Fibroblast of upper back skin (primary cell): ENCODE data around the gene LYZL2.

Experiments
- DNase-seq: peaks from one replicate; pipeline ENCODE4 v3.0.0-alpha.2; 2013

The LYZL2 gene

DNA sequence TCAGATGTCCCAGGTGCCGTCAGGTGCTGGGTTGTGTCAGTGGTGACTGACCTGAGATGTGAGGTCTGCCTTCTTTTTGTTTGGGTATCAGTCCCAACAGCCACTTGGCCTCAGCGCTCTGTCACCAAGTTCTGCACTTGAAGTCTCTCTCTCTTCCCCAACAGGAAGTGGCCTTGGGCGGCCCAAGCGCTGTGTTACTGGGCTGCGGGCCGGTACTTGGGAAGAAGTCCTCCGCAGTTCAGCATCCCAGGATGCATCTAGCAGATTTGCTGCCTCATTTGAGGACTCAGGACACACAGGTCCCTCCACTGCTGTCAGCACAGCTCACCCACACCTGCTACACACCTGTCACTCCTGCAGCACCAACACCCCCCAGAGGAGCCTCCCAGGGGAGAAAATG lies 40.1 kb downstream of the LYZL2 start:
- DNase-seq, result no peak

DNA sequence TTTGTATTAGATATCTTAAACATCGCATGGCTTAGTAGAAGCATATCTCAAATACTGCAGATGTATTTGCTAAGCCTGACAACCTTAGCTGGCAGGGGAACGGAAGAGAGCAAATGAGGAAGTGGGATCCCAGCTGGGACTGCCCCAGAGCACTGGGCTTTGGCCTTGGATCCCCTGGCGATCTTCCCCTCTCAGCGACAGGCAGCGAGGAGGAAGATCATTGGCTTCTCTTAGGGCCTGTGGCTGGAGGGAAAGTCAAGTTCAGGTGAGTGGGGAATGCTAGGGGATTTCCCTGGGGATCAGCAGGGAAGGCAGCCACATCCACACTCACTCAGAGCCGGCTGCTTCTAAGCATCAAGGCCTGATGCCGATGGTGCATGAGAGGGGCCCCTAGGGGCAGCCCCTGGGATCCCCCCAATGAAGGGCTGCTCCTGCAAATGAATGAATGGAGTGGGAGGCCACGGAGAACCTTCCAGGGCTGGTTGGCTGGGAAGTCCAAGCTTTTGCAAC lies 42.0 kb downstream of the LYZL2 start:
- DNase-seq, result no peak

DNA sequence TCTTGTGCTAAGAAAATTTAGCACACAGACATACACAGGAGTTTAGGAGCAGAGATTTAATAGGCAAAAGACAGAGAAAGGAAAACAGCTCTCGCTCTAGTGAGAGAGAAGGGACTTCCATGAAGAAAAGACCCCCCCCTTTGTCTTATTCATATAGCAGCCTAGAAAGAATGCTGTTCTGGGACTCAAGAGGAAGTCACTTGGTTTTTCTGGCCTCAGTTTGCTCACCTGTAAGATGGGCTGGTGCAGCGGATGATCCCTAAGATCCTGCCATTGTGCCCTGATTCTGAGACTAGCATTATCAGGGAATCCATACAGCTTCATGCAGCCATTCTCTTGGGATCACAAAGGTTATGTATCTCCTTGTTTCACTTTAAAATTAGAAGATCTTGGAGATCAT lies 42.7 kb downstream of the LYZL2 start:
- DNase-seq, result no peak

DNA sequence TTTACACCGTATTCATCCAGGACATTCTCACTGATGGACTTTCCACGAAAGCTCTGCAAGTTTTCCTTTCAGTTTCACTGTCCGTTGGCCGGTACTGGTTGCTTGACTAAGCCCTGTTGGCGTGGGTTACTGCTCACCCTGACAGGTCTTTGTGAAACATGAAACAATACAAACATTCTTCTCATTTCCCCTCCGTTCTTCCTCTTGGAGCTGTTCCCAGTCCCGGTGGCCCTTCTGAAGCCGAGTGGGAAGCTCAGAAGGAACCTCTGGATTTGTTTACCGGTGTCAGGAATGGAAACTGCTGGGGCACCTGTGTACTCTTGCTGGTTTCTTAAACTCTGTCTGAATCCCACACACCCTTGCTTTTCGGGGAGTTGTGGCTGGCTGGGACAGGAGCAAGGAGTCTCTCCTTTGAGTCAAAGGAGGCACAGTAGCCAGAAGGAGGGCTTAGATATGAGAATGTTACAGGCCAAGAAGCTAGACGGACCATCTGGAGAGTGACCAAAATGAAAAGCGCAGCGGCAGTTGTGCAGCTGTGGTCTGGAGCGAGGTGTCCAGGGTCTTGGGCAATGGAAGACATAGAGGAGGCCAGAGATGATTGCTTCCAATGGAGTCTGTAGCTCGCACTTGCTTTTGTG lies 45.7 kb downstream of the LYZL2 start:
- peak; percentile 65 for DNase-seq

DNA sequence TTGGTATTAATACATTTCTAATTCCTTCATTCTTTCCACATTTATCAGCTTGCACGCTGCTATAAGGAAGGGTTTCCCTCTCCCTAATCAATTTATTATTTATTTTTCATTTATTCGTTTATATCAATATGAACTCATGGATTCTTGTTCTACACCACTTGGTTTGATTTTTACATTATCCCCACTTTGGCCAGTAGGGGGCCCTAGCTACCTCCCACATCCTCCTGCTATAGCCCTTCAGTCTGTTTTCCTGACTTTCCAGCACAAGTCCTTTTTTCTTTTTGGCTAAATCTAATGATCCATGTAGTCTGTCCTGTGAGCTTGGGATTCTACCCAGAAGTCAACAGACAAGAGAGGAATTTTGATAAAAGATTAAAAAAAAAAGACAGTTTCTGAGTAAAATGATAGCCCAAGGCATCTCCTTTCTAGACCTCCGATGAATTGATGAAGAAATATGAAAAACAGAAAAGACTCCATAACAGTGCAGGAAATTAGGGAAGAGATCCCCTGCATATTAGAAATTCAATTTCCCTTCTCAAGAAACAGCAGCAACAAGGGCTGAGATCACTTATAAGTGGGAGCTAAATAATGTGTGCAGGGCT lies 47.7 kb downstream of the LYZL2 start:
- peak; percentile 50 for DNase-seq

DNA sequence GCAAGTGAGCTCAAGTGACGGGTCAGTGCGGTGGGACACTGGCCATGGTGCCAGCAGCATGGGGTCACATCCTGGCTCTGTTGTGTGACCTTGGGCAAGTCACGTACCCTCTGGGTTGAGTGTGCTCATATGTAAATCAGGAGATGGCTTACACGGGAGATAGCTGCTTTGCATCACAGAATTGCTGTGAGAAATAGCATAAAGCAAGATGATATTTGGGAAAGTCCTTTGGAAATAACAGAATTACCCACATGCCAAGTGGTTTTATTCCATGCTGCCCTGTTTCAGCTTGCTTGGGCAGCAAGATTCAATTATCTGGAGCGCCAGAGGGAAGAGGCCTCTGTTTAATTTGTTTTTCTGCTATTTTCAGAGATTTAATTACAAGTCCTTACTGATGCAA lies 48.9 kb downstream of the LYZL2 start:
- DNase-seq, result no peak

DNA sequence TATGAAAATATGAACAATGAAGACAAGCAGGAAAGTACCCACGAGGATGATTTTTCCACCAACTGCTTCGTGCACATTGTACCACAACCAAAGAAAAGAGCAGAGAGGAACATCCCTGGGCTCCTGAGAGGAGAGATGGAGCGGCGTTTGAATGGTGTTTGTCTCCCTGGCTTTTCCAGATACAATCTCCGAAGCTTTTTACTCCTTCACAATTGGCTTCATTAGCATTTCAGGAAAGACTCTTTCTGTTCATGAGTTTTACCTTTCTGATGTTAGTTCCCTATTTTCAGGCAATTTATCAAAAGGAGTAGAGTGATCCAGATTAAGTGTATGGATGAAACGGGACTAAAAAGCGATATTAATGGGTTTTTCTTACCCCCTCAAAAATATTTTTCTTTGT lies 49.3 kb downstream of the LYZL2 start:
- DNase-seq, result no peak

DNA sequence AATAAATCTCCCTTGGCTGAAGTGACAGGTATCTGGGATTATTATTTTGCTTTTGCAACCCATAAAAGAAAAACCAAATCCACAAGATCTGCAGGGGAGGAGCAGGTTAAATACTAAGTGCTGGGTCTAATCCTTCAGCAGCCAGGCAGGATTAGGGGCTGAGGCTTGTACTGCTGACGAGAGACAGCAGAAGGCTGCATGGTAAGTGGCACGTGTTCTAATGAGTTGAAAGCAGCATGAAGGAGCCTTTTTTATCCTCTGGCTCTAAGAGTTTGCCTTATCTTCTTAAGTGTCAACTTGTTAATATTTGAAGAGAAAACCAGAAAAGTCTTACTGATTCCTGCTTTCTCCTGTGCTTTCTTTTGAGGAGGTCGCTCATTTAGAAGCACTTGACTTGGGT lies 50.0 kb downstream of the LYZL2 start:
- no peak for DNase-seq

DNA sequence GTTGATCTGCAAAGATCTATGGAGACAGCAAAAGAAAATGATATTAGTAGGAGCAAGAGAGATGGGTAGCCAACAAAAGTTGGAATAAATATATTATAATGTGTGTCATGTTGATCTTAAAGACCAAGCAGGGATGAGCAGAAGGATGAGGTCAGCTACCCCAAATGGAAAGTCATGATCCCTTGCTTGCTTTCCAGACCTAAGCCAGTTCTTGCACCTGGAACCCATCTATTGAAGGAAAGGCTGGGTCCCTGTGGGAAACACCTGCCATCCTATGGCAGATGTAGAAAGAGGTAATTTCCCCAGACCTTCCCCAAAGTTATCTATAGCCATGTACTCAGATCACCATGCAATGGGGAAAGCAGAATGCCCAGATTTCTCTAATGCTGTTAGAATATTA lies 52.5 kb downstream of the LYZL2 start:
- no peak for DNase-seq

DNA sequence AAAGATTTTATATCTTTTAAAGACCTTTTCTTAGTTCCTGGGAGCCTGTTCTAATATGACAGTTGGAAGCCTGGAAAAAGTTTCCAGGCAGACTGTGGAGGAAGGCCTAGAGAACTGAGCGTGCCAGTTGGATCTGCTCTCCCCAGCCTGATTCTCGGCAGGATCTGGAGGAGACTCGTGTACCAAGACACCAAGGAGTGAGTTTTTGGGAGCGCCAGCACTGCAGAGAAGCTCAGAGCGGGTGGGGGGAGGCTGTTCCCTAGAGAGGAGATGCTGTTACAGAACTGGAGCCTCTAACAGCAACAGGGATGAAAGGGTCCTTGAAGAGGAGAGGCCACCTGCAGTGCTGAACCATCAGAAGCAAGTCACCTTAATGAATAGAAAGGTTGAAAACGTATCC lies 52.9 kb downstream of the LYZL2 start:
- no peak for DNase-seq

DNA sequence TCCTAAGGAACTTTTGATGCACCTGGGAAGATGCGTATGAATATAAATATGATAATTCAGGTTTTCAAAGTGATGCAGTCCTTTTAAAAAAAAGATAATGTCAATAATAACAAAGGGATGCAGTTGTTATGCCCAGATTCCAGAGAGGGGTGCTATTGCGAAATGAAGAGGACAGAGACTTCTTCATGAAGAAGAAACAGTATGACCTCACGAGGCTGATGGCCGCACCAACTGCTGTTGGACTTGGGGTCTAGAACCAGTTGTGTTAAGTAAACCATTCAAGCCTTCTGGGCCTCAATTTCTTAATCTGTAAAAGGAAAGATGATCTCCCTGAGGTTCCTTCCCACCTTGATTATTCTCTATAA lies 55.1 kb downstream of the LYZL2 start:
- no peak for DNase-seq

DNA sequence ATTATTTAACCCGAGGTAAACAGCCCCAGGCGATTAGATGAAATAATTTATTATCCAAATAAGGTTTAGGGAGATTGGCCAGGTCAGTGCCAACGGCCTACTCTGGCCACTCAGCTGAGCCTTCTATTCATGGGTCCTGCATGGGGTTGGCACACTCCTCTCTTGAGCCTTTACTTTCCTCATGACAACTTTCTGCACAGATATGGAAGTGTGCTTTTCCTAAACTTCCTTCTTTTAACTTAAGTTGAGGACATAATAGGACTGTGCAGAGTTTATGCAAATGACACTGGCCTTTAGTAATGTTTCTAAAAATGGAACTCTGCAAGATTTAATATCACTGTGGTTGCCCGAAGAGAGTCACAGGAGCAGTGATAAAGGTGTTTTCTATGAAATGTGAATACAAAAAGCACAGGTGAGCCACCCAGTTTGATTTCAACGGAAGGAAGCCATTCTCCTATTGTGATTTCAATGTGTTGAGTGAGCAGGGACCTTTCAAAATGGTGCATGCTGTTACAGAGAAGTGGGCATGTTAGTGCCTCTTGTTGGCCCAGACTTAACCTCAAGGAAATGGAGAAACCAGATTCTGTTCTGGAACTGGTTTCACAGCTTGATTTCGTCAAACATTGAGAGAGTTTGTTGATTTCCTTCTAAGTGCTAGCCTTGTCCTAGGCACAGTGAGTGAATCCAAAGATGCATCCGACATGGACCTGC lies 55.7 kb downstream of the LYZL2 start:
- DNase-seq, result no peak

DNA sequence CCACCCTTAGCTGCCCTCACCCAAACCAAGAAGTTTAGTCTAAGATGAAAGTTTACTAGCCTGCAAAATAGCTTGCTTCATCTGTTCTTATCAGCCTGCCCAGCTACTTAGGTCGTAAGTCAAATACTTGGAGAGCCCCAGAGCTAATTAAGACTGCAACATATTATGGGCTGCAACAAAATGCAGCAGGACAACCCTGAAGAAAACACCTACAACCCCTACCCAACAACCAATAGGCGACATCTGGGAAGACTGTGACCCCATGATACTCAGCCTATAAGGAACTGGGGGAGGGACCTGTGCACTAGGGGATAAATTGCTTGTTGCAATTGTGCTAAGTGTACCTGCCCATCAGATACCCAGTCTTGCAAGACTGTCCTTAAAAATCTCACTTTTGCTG lies 64.1 kb downstream of the LYZL2 start:
- DNase-seq, result no peak

DNA sequence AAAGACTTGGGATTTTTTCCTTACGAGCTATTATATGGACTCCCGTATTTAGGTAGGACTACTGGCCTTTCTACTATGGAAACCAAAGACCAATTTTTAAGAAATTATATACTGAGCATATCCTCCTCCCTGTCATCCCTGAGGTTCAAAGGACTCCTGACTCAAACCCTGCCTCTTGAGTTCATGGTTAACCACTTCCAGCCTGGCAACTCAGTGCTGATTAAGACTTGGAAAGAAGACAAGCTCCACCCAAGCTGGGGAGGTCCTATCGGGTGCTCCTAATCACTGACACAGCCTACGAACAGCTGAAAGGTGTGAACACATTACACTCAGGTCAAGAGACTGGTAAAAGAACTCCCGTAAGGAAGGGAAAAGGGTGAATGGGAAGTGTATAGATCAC lies 66.8 kb downstream of the LYZL2 start:
- no peak for DNase-seq
